HCT116 (cell line): Measurements from ENCODE around the gene OXTR.

ENCODE experiments used
- CTCF ChIP-seq, 3 experiments: fragments of 200-600 bp in 1 of 3; sonication (generic) in 1 of 3; IDR thresholded peaks in 2 of 3; conservative IDR thresholded peaks in 1 of 3; 2 replicates each; pipeline ENCODE4 v1.5.1; 2012 to 2017; ENCODE audit warnings: low read depth in 2 of 3, low read length in 2 of 3, antibody characterized with exemption in 1 of 3, borderline replicate concordance in 1 of 3, control low read depth in 1 of 3, mild to moderate bottlenecking in 1 of 3, mixed read lengths in 1 of 3, mixed run types in 1 of 3, moderate library complexity in 1 of 3; ENCODE audit not compliant: insufficient read depth in 1 of 3
- ELF1 ChIP-seq: IDR thresholded peaks from 2 replicates; pipeline ENCODE4 v1.6.1; 2012; ENCODE audit warnings: low read depth, borderline replicate concordance
- EZH2 ChIP-seq: fragments of 200-600 bp; sonication (generic); IDR thresholded peaks from 2 replicates; pipeline ENCODE4 v1.6.1; 2017; ENCODE audit warnings: antibody characterized with exemption, mixed run types
- EZH2phosphoT487 ChIP-seq: fragments of 200-600 bp; IDR thresholded peaks from 2 replicates; pipeline ENCODE4 v1.6.1; 2018; ENCODE audit warnings: antibody characterized with exemption, borderline replicate concordance
- MAX ChIP-seq: IDR thresholded peaks from 2 replicates; pipeline ENCODE4 v1.6.1; 2012
- POLR2A ChIP-seq: IDR thresholded peaks from 2 replicates; pipeline ENCODE4 v1.7.0; 2011; ENCODE audit warnings: borderline replicate concordance; ENCODE audit not compliant: insufficient read depth, insufficient read length; ENCODE audit errors: extremely low read depth
- POLR2AphosphoS5 ChIP-seq: IDR thresholded peaks from 2 replicates; pipeline ENCODE4 v1.6.1; 2011; ENCODE audit warnings: mild to moderate bottlenecking, low read depth, low read length, moderate library complexity
- RAD21 ChIP-seq: IDR thresholded peaks from 2 replicates; pipeline ENCODE4 v1.6.1; 2012; ENCODE audit warnings: low read depth, mild to moderate bottlenecking
- SIN3A ChIP-seq: IDR thresholded peaks from 2 replicates; pipeline ENCODE4 v1.6.1; 2012; ENCODE audit warnings: low read depth
- SP1 ChIP-seq: IDR thresholded peaks from 2 replicates; pipeline ENCODE4 v1.6.1; 2012; ENCODE audit warnings: low read depth
- YY1 ChIP-seq: IDR thresholded peaks from 2 replicates; pipeline ENCODE4 v1.6.1; 2011; ENCODE audit warnings: low read length, low read depth, moderate library complexity, mild to moderate bottlenecking; ENCODE audit not compliant: insufficient replicate concordance; ENCODE audit errors: extremely low read depth

- no peak for TF ChIP-seq SIN3A
- TF ChIP-seq ELF1 = no peak
- TF ChIP-seq SP1 = no peak
- TF ChIP-seq POLR2AphosphoS5 = no peak
- no peak for TF ChIP-seq EZH2phosphoT487
- no peak for TF ChIP-seq YY1
- TF ChIP-seq RAD21 = no peak
- TF ChIP-seq EZH2 = no peak
- TF ChIP-seq CTCF (IDR thresholded peaks at IDR 0.05 in 2 of 3, conservative IDR thresholded peaks at IDR 0.05 in 1 of 3; ENCODE audit: borderline replicate concordance in 1 of 3, insufficient read depth in 1 of 3, low read depth in 2 of 3, low read length in 2 of 3) = no peak
- no peak for TF ChIP-seq POLR2A
- TF ChIP-seq MAX = no peak
These were observed 45.8 kb downstream of the OXTR start for GRCh38 chr3:8723612-8724011.
